SIG-M5 (cell line): ENCODE measurements around the gene PGAM2.
A peak's percentile ranks its signal among the peaks of the same experiment; 100 is the strongest.

Source experiments
- DNase-seq: peaks from one replicate; lab custom pipeline; 2025; lab: John Stamatoyannopoulos, UW

Gene PGAM2

DNA sequence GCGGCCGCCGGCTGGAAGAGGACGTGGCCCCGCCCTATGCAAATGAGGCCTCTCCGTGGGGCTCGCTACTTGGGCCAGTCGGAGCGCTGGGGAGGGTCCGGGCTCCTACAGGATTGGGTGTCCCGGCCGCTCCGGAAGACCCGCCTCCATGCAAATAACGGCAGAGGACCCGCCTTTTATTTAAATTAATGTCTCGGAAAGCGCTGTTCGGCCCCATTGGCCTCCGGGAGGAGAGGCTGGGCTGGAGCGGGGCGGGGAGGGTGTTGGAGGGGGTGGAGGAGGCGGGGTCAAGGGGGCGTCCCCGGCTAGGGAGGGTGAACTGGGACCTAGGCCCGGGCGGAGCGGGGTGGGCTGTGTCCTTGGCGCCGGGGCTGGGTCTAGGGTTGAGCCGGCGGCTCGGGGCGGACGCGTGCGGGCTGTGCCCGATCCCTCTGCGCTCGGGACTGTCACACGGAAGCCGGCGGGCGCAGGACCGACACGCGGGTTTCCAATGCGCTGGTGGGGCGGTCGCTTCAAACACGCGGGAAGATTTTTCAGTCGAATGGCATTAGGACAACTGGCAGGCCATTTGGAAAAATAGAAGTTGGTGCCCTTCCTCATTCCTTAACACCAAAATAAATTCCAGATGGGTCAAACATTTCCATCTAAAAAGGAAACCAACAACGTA is 17.3 kb upstream of the PGAM2 start:
- DNase-seq, result peak; percentile 91

DNA sequence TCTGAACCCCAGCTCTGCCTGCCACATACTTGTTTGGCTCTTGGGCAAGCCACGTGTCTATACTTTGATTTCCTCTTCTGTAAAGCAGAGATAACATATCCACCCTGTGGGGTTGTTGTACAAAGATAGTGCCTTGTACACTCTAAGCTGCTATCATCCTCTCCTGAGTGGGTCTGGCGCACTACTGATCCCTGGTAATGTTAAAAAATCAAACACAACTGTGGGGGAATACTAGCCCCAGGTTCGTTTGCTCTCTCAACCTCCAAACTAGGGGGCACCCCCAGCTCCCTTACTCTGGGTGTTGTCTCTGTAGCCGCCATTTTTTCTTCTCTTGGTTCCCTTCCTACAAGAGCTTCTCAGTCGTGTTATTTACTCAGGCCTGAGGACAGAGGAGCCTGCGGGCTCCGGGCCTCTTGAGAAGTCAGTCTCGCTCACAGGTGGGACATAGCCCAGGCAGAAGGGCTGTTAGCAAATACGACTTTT is 15.9 kb upstream of the PGAM2 start:
- DNase-seq, result no peak

GRCh38 chr7:44080686-44081265 is 15.4 kb upstream of the PGAM2 start:
- DNase-seq, result no peak

DNA sequence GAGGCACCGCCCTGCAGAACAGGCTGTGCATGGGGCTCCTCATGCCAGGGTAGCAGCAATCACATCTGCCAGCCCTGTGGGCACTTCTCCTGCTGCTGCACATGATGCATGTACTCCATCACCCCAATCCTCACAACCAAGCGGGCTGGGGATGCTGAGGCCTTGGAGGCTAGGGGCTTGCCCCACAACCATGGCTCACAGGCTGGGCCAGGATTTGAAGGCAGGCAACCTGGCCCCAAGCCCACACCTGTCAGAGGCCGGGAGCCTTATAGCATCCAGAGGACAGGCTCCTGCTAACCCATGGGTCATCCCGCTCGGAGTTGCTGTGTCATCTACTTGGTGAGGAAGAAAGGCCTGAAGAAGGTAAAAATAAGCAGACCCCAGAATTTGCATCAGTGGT is 14.8 kb upstream of the PGAM2 start:
- DNase-seq, result no peak

DNA sequence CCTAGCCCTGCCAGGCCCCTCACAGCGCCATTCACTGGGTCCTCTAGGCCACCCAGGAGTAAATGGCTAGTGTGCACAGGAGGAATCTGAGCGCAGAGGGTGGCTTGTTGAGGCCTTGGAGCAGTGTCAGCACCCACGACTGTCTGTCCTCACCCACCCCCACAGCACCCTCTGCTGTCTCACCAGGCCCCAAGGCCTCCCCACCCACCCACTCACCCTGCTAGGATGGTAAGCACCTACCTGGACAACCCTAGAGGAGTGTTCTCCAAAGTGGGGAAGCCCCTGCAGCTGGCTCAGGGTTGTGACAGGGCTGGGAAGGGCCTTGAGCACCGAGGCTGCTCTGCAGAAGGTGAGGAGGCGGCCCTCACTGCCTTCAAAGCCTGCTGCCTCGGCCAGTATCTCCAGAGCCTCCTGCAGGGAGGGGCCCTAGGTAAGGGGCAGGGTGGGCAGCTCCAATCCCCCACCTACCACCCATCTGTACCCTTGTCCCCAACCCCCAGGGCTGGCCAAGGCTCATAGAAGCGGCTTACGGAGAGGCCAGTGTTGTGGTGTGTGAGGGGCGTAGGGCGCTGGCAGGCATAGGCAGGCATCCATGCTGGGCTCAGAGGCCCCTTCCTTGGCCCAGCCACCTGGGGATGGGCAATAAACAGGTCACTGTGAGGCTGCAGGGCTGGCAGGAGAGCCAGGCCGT is 14.1 kb upstream of the PGAM2 start:
- no peak for DNase-seq

DNA sequence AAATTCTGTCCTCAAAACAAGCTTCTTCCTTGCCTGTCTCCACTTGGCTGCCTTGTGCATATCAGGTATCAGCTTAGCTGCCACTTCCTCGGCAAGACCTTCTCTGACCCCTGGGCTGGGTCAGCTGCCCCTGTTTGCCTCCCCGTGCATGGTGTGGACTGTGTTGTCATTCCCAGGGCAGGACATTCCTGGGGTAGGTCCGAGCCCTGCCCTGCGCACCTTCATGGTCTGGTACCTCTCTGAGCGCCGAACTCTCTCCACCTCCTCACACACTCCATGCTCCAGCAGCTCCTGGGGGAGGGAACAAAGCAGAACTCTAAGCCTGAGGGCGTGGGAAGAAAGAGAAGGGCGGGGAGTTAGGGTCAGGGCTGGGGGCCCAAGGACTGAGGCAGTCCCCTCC is 13.2 kb upstream of the PGAM2 start:
- no peak for DNase-seq

DNA sequence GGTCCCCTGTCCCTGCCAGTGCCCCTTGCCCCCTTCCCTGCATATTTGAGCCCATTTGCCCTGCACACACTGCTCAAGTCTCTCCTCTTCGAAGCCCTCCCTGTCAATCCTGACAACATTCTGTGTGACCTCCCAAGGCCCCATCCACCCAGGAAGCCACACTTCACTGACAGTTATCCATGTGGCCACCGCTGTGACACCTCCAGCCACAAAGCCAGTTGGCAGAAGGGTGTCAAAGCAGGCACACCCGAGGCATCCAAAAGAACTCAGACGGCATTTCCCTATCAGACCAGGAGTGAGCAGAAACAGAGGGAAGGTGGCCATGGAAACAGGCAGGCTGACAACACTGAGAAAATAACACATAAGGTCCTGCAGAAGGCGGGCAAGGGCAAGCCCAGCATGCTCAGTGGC is 12.3 kb upstream of the PGAM2 start:
- DNase-seq, result no peak

GRCh38 chr7:44077061-44077460 is 11.7 kb upstream of the PGAM2 start:
- DNase-seq, result no peak

GRCh38 chr7:44076101-44076895 is 10.9 kb upstream of the PGAM2 start:
- DNase-seq, result no peak

- no peak for DNase-seq
Measured at GRCh38 chr7:44075296-44076075, 10.1 kb upstream of the PGAM2 start.

DNA sequence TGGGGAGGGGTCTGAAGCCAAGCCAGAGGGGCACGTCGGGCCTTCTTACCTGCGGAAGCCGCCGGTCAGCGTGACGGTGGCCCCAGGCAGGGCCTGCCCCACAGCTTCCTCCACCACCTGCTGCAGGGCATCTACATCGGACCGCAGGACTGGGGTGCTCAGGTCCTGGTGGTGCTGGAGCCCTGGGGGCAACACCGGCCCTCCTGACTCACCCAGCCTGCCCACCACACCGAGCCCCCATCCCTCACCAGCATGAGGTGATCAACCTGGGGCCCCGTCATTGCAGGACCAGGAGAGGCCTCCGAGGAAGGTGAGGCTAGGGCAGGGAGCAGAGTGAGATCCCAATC is 9.0 kb upstream of the PGAM2 start:
- no peak for DNase-seq

- DNase-seq, result no peak
Measured at GRCh38 chr7:44073664-44074348, 8.4 kb upstream of the PGAM2 start.

- no peak for DNase-seq
Measured at GRCh38 chr7:44072364-44073231, 7.2 kb upstream of the PGAM2 start.

DNA sequence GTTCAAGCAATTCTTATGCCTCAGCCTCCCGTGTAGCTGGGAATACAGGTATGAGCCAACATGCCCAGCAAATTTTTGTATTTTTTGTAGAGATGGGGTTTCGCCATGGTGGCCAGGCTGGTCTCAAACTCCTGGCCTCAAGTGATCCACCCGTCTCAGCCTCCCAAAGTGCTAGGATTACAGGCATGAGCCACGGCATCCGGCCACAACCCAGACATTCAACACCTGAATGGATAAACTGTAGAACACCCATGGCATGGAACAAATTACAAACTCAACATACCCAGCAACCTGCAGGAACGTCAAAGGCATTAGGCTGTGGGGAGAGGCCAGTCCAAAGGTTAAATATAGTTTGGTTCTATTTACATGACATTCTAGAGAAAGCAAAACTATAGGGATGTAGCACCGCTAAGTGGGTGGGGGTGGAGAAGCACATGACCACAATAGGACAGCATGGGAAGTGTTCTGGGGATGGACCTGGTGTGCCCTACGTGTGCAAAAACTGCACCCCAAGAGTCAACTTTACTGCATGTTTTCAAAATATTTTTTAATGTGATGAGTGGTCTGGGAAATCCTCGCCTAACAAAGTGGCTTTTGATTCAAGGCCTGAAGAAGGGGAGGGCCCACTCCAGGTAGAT is 6.5 kb upstream of the PGAM2 start:
- DNase-seq, result no peak

DNA sequence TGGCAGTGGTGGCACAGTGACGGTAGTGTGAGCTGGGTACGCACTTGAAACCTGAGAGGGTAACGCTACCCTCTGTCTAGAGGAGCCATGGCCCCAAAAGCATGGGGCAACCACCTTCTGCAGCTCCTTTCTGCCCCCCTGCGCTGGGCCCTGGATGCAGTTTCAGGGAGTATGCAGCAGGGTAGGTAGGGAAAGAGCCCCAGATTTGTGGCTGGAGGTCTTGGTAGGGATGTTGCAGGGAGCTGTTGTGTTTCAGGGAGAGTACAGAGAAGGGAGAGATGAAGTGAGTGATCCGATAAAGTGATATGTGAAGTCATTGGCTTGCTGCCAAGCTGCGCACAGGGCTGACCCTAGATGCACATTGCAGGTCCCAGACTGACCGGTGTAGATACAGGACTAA is 2.7 kb upstream of the PGAM2 start:
- no peak for DNase-seq

DNA sequence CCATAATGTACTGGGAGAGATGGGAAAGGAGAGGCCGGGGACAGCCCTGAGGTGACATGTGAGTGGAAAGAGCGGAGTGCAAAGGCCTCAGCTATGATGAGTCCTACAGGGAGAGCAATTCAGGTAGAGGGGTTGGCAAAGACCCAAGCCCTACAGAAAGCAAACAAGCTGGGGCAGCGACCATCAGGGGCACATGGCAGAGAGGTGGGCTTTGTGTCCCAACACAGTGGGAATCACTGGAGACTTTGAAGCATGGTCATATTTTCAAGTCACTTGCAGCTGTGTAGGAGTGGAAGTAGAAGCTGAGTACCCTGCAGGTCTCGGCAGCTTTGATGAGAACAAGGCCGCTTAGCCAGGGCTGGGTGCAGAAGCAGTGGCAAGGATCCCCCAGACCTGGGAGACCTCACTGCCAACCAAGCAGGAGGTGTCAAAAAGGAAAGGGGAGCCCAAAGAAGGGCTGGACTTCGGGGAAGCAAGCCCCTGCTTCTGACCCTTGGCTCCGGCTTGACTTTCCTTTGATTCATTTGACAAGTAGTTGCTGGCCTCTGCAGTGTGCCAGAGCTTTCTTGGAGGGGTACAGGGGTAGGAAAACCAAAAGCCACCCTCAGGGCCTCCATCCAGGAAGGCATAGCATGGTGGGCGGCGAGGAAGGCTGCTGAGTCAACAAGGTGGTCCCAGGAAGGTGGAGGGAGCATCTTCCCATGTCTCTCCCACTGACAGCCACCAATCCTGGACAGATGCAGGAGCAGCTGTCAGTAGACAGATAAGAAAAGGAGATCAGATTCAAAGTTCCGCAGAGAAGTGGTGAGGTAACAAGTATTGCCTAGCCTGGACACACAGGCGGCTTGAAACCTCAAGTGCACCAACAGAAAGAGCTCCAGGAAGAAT is 1.9 kb upstream of the PGAM2 start:
- DNase-seq, result no peak

DNA sequence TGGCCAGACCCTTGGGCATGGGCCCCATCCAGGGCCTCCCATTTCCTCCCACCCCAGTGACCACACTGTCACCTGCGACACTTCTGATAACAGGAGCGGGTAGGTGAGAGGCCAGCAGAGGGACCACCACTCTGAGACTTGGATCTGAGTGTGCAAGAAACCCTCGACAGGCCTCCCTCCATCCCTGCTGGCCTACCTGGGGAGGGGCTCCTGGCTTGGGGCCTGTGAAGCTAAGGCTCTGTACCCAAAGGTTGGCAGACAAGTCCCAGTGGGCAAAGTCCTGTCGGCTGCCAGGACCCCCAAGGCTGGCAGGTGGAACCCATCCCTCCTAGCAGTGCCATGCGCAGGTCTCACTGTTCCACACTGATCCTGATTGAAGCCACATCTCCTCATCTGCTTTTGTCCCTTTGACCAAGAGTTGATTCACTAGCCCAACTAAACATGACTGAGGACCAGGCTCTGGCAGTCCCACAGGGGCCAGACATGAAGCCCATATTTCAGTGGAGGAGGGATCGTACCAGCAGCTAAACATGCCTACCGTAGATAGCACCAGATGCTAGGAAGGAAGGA is 1.2 kb upstream of the PGAM2 start:
- no peak for DNase-seq

- no peak for DNase-seq
Measured at GRCh38 chr7:44066111-44066460, 719 bp upstream of the PGAM2 start.
